Measurements from ENCODE around the gene APC2. TPM values are rescaled to one million over a fixed set of nuclear protein-coding genes. Genes with fewer than 3 reads are reported as not detected.

Gene APC2
- total RNA-seq, 1 donor from 2014 or later, result 43.0 TPM

DNA sequence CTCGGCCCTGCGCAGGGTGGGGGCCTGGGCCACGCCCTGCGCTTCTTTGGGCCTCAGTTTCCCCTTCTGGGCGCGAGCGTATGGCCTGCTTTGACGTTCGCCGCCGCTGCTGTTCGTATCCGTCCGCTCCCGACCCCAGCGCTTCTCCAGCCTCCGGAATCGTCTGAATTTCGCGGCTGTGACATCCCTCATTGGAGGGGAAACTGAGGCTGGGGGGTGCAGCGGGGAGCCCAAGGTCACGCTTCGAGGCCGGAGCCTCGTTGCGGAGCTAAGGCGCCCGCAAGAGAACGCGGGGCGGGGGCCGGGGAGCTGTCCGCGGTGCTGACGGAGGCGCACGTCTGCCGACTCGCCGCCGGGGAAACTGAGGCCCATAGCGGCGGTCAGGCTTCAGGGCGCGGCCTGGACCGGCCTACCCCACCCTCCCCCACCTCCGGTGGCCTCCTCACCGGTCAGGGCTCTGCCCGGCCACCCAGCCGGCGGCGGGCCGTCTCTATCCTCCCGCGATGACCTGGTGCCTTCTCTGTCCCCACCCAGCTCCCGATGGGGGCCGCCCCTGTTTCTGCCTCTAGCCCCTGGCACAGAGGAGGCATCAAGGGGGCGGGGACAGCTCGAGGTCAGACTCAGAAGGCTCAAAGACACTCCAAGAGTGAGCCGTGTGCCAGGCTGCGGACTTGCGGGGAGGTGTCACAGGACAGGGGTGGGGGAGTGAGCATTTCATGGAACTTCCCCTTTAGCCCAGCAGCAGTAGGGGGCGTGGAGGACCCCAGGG lies 3.0 kb upstream of the APC2 start:
- Mint-ChIP-seq H3K36me3 (ENCODE audit: low read depth) (peaks cover 9% of the 10 kb centered on the region), H3K4me1 (peaks cover 34% of the 10 kb centered on the region), H3K9me3 (no peaks in the 10 kb centered on the region), H3K27ac (ENCODE audit: unreplicated experiment) (no peak overlapping the region), H3K27me3 (ENCODE audit: low read depth) (peaks cover 57% of the 10 kb centered on the region), H3K4me3 (peak overlapping the region; percentile 85)
- TF ChIP-seq CTCF (conservative IDR thresholded peaks at IDR 0.05), result no peak
- no peak for DNase-seq (ENCODE audit: low read depth, low spot score)

DNA sequence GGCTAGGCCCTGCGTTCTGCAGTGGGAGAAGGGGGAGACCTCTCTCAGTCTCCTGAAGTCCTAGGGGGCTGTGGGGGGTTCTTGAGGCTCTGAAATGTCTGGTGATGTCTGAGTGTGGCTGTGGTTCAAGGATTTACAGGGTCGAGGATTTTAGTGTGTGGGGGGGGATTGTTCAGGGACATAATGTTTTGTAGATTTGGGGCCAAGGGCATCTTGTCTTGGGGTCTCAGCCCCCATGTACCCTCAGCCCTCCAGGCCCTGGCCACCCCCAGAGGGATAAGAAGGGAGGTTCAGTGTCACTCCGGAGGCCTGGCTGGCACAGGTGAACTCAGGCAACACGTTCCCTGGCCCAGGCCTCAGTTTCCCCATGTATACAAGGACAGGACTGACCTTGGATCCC lies 2.4 kb upstream of the APC2 start:
- DNase-seq (ENCODE audit: low read depth, low spot score), result no peak
- Mint-ChIP-seq H3K36me3 (ENCODE audit: low read depth) (peaks cover 3% of the 10 kb centered on the region), H3K4me1 (peaks cover 31% of the 10 kb centered on the region), H3K9me3 (no peaks in the 10 kb centered on the region), H3K4me3 (peak overlapping the region; percentile 85), H3K27me3 (ENCODE audit: low read depth) (peaks cover 60% of the 10 kb centered on the region), H3K27ac (ENCODE audit: unreplicated experiment) (peak overlapping the region; percentile 50)
- TF ChIP-seq CTCF (conservative IDR thresholded peaks at IDR 0.05), result no peak

DNA sequence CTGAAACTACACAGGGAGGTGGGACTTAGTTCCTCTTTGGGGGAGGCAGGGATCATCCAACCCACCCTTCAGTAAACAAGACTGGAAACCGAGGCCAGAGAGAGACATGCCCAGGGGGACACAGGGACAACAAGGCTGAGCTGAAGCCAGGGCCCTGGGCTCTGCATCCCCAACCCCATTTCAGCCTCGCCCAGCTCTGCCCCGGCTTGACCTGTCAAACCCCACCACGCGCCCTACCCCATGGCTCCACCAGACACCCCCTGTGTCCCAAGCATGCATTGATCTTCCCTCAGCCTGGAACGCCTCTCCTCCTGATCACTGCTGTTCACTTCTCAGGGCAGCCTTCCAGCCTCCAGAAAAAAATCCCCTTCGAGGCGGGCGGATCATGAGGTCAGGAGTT lies 2.0 kb upstream of the APC2 start:
- H3K27me3 Mint-ChIP-seq (ENCODE audit: low read depth), result peaks cover 57% of the 10 kb centered on the region
- H3K27ac Mint-ChIP-seq (ENCODE audit: unreplicated experiment), result peak overlapping the region; percentile 83
- DNase-seq (ENCODE audit: low read depth, low spot score), result no peak
- no peaks in the 10 kb centered on the region for H3K9me3 Mint-ChIP-seq
- peak overlapping the region; percentile 85 for H3K4me3 Mint-ChIP-seq
- no peak for TF ChIP-seq CTCF (conservative IDR thresholded peaks at IDR 0.05)
- no peaks in the 10 kb centered on the region for H3K36me3 Mint-ChIP-seq (ENCODE audit: low read depth)
- H3K4me1 Mint-ChIP-seq, result peaks cover 28% of the 10 kb centered on the region

DNA sequence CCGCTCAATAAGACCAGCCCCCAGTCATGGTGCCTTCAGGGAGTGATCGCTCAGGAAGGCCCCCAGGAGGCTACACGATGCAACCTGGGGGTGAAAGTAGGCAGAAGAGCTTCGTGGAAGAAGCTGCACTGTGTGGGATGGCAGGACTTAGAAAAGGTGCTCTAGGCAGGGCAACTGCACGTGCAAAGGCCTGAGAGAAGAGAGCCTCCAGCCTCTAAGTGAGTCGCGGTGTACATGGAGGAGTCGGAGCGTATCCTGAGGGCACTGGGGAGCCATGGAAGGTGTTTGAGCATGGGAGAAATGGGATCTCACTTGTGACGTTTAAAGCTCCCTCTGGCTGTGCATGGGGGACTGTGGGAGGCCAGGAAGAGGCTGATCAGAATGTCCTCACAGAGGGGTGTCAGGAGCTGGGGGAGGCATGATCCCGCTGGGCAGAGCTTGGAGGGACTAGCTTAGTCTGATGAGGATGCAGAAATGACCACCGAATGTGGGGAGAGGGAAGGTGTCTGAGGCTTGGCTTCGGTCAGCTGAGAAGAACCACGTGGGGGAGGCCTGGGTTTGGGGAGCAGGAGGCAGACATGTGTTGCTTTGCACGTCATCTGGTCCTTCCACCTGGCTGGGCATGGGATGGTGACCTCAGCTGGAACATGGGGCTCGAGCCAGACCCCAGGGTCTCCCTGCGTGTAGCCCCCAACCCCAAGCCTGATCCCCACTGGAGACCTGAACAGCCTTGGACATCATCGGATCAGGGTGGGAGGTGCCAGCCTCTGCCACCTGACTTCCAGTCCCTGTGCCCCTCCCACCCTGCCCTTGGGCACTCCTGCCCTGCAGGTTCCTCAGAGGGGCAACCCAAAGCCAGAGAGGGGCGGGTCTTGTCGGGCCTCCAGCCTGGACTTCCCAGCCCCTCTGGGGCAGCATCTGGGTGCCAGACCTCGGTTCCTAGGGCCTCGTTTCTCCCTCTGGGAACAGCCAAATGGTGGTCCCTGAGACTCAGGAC lies 1.1 kb downstream of the APC2 start:
- no peak for DNase-seq (ENCODE audit: low read depth, low spot score)
- Mint-ChIP-seq H3K36me3 (ENCODE audit: low read depth) (peaks cover 3% of the 10 kb centered on the region), H3K27me3 (ENCODE audit: low read depth) (peaks cover 58% of the 10 kb centered on the region), H3K4me1 (peaks cover 34% of the 10 kb centered on the region), H3K27ac (ENCODE audit: unreplicated experiment) (peak overlapping the region; percentile 89), H3K9me3 (no peaks in the 10 kb centered on the region), H3K4me3 (peak overlapping the region; percentile 89)
- TF ChIP-seq CTCF (conservative IDR thresholded peaks at IDR 0.05), result no peak

- no peaks in the 10 kb centered on the region for H3K9me3 Mint-ChIP-seq
- H3K27ac Mint-ChIP-seq (ENCODE audit: unreplicated experiment), result peak overlapping the region; percentile 89
- H3K36me3 Mint-ChIP-seq (ENCODE audit: low read depth), result peaks cover 3% of the 10 kb centered on the region
- peak overlapping the region; percentile 89 for H3K4me3 Mint-ChIP-seq
- DNase-seq (ENCODE audit: low read depth, low spot score), result peak; percentile 60
- no peak for TF ChIP-seq CTCF (conservative IDR thresholded peaks at IDR 0.05)
- peaks cover 32% of the 10 kb centered on the region for H3K4me1 Mint-ChIP-seq
- H3K27me3 Mint-ChIP-seq (ENCODE audit: low read depth), result peaks cover 53% of the 10 kb centered on the region
These were observed 2.2 kb downstream of the APC2 start for GRCh38 chr19:1451916-1452801.

Data from neural crest cell (in vitro differentiated cells).